Astrocyte (in vitro differentiated cells and primary cell): ENCODE results near the gene CFAP68.

Experiments used
- EZH2 ChIP-seq: IDR thresholded peaks from 2 replicates; pipeline ENCODE4 v1.6.1; 2012; ENCODE audit warnings: mild to moderate bottlenecking, low read length, inconsistent platforms; ENCODE audit not compliant: insufficient read depth
- TF ChIP-seq, protein P1 (sequence below): IDR thresholded peaks from 2 replicates; pipeline ENCODE4 v1.5.1; 2011; ENCODE audit warnings: low read depth, mild to moderate bottlenecking, inconsistent platforms, low read length, moderate library complexity; ENCODE audit not compliant: insufficient read depth

DNA sequence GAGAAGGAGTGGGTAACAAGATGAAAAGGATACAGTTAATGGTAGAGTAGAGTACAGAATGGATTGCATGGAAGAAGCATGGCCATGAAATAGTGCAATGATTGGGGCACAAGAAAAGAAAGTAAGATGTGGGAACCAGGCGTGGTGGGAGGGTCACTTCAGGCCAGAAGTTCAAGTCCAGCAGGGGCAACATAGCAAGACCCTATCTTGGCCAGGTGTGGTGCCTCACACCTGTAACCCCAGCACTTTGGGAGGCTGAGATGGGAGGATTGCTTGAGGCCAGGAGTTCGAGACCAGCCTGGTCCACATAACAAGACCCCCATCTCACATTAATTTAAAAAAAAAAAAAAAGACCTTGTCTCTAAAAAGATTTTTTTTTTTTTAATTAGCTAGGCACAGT lies 38.0 kb downstream of the CFAP68 start:
- TF ChIP-seq, protein P1, sequence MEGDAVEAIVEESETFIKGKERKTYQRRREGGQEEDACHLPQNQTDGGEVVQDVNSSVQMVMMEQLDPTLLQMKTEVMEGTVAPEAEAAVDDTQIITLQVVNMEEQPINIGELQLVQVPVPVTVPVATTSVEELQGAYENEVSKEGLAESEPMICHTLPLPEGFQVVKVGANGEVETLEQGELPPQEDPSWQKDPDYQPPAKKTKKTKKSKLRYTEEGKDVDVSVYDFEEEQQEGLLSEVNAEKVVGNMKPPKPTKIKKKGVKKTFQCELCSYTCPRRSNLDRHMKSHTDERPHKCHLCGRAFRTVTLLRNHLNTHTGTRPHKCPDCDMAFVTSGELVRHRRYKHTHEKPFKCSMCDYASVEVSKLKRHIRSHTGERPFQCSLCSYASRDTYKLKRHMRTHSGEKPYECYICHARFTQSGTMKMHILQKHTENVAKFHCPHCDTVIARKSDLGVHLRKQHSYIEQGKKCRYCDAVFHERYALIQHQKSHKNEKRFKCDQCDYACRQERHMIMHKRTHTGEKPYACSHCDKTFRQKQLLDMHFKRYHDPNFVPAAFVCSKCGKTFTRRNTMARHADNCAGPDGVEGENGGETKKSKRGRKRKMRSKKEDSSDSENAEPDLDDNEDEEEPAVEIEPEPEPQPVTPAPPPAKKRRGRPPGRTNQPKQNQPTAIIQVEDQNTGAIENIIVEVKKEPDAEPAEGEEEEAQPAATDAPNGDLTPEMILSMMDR: no peak
- TF ChIP-seq EZH2: no peak
